GM12872 (cell line): ENCODE data around the gene ETV4.

Experiments used
- TF ChIP-seq, protein P1 (sequence below): IDR thresholded peaks from 3 replicates; pipeline ENCODE4 v1.5.1; 2011; ENCODE audit warnings: low read depth, mild to moderate bottlenecking, low read length, moderate library complexity; ENCODE audit not compliant: insufficient read depth

Gene ETV4

DNA sequence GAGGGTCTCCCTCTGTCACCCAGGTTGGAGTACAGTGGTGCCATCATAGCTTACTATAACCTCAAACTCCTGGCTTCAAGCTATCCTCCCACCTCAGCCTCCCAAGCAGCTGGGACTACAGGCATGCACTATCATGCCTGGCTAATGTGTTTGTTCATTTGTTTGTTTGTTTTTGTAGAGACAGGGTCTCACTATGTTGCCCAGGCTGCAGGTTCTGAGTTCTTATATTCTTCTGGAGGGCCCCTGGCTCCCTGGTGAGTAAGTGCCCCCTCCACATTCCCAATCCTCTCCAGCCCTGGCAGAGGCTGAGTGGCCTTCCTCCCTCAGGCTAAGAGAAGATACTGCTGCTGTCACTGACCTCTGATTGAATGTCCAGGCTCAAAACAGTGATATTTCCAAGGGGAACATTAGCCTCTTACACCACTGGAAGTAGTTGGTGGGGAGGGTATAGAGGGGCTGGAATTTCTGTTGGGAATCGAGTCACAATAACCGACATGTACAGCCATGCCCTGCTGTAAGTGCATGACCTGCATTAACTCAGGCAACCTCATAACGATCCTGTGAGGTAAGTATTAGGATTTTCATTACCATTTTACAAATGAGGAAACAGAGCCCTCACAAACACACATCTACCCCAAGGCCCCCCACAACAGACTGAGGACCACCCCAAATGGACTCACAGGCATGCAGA, 2.7 kb upstream of the ETV4 start:
- TF ChIP-seq, protein P1, sequence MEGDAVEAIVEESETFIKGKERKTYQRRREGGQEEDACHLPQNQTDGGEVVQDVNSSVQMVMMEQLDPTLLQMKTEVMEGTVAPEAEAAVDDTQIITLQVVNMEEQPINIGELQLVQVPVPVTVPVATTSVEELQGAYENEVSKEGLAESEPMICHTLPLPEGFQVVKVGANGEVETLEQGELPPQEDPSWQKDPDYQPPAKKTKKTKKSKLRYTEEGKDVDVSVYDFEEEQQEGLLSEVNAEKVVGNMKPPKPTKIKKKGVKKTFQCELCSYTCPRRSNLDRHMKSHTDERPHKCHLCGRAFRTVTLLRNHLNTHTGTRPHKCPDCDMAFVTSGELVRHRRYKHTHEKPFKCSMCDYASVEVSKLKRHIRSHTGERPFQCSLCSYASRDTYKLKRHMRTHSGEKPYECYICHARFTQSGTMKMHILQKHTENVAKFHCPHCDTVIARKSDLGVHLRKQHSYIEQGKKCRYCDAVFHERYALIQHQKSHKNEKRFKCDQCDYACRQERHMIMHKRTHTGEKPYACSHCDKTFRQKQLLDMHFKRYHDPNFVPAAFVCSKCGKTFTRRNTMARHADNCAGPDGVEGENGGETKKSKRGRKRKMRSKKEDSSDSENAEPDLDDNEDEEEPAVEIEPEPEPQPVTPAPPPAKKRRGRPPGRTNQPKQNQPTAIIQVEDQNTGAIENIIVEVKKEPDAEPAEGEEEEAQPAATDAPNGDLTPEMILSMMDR, result no peak

- TF ChIP-seq, protein P1, result no peak
These were observed 1.6 kb upstream of the ETV4 start for GRCh38 chr17:43547659-43548256.

DNA sequence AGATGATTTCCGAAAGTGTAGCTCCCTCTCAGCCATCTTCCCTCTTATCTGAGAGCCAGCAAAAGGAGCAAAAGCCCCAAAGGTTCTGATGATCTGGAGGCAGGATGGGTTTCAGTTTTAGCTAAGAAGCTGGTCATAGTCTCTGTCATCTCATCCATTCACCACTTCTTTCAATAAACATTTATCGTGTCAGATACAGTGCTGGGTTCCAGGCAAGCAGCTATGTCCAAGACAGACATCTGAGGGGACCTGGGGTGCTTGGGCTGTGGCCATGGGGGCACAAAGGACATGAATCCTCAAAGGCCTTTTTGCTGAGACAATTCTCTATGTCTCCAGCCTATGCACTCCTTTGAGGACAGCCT, 1.0 kb upstream of the ETV4 start:
- TF ChIP-seq, protein P1, result no peak

DNA sequence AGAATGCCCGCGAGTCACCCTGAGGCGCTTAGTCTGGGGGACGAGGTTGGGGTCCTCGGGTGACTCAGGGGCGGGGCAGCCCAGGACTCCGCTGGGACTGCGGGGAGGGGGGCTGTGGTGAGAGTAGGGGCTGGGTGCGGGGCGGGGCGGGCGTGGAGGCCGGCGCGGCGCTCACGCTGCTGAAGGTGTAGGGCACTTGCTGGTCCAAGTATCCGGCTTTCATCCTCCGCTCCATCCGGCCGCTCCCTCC, 832 bp downstream of the ETV4 start:
- TF ChIP-seq, protein P1, result no peak

DNA sequence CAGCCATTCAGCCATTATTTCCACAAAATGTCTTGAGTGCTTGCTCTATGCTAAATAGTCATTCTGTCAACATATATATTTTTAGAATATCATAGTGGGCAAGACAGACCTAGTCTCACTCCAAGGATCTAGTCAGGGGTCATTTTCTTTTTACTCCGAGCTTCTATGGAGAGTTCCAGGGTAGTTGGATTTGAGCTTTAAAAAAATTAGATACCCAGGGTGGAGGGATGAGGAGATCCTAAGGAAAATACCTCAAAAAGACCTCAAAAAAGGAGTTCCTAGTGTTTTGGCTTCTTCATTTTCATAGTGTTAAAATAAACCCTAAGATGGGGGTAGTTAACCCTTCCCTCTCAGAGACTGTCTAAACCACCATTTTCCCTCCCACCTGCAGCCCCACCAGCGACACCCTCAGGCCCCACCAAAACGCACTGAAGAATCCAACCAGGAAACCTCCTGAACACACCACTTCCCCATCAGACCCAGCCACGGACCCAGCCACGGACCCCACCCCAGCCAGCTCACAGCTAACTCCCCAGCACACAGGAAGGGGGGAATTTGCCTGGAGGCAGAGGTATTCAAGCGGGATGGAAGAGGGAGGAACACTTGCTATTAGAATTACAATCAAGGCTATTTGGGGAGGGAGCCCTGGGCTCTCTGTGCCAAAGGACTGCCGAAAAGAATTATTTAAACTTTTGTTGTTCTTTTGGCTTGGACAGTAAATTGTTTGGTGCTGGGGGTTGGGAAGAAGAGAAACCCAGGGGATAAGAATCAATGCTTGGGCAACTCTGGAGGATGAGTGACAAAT, 2.2 kb downstream of the ETV4 start:
- TF ChIP-seq, protein P1, result peak; percentile 37; the same call in 2 of the 3 replicates

DNA sequence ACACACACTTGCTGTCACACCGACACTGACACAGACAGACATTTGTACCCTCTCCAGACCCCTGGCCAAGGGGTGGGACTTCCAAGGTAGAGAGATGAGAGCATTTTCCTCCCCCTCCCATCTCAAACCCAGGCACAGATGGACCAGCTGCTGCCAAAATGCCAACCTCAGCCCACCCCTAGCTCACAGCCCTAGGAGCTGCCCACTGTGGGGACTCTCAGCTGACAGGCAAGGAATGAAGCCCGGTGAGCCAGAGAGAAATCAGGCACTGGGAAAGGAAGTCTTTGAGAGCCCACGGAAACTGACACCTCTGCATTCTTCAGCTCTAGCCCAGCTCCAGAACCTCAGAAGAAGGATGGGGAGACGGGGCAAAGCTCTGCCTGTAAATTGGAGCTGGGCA, 2.8 kb downstream of the ETV4 start:
- TF ChIP-seq, protein P1, result no peak

- TF ChIP-seq, protein P1, result no peak
These were observed 3.3 kb downstream of the ETV4 start for GRCh38 chr17:43542859-43543258.
